Loucy (cell line): ENCODE measurements around the gene DKKL1.

ENCODE experiments used
- CTCF ChIP-seq: fragments of 200-600 bp; sonication (generic); conservative IDR thresholded peaks from 2 replicates; pipeline ENCODE4 v1.5.1; 2014; ENCODE audit warnings: mild to moderate bottlenecking, antibody characterized with exemption, low read length
- EZH2phosphoT487 ChIP-seq: fragments of 200-600 bp; IDR thresholded peaks from 2 replicates; pipeline ENCODE4 v1.6.1; 2018; ENCODE audit warnings: antibody characterized with exemption, mild to moderate bottlenecking, moderate library complexity, borderline replicate concordance

- TF ChIP-seq CTCF (no peak), EZH2phosphoT487 (no peak)
These were observed 49.7 kb downstream of the DKKL1 start for GRCh38 chr19:49413348-49413747.
